Measurements from ENCODE around the gene ZNF223. TPM values are rescaled to one million over a fixed set of nuclear protein-coding genes. Genes with fewer than 3 reads are reported as not detected.
A peak's percentile ranks its signal among the peaks of the same experiment; 100 is the strongest.

ZNF223 gene
- total RNA-seq, 1 donor from 2014 or later = 2.3 TPM

GRCh38 chr19:44066305-44066704, 14.5 kb downstream of the ZNF223 start:
- no peak for DNase-seq
- intact Hi-C loops (cut with micrococcal nuclease) = no loop called here
- no peak for ATAC-seq

DNA sequence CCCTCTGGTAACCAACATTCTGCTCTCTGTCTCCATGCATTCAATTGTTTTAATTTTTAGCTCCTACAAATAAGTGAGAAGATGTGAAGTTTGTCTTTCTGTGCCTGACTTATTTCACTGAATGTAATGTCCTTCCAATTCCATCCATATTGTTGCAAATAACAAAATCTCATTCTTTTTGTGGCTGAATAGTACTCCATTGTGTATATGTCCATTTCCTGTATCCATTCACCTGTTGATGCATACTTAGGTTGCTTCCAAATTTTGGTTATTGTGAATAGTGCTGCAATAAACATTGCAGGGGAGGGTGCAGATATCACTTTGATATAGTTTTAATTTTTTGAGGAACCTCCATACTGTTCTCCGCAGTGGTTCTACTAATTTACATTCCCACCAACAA, 17.6 kb downstream of the ZNF223 start:
- intact Hi-C loops (cut with micrococcal nuclease) = no loop called here
- no peak for DNase-seq
- ATAC-seq = no peak

GRCh38 chr19:44071824-44072542, 20.1 kb downstream of the ZNF223 start, which contains the start of gene ZNF284:
Gene ZNF284 (plus strand): TSS chr19:44072159. CDS start chr19:44076390, 4,231 bp downstream.
- intact Hi-C loops (cut with micrococcal nuclease) = no loop called here
- ATAC-seq = peak; percentile 100

GRCh38 chr19:44072543-44073401, 20.9 kb downstream of the ZNF223 start:
- peak; percentile 41 for ATAC-seq
- intact Hi-C loops (cut with micrococcal nuclease) = no loop called here
- DNase-seq = no peak

More at GRCh38 chr19:44071824-44072542, 20.1 kb downstream of the ZNF223 start, which contains the start of gene ZNF284:
- DNase-seq = peak; percentile 85

- intact Hi-C loops (cut with micrococcal nuclease) = no loop called here
- ATAC-seq (no peak), DNase-seq (no peak)
Observed at GRCh38 chr19:44076325-44076724, 24.5 kb downstream of the ZNF223 start.

- intact Hi-C loops (cut with micrococcal nuclease) = no loop called here
- ATAC-seq (no peak), DNase-seq (no peak)
Observed at GRCh38 chr19:44092108-44092507, 40.3 kb downstream of the ZNF223 start.

DNA sequence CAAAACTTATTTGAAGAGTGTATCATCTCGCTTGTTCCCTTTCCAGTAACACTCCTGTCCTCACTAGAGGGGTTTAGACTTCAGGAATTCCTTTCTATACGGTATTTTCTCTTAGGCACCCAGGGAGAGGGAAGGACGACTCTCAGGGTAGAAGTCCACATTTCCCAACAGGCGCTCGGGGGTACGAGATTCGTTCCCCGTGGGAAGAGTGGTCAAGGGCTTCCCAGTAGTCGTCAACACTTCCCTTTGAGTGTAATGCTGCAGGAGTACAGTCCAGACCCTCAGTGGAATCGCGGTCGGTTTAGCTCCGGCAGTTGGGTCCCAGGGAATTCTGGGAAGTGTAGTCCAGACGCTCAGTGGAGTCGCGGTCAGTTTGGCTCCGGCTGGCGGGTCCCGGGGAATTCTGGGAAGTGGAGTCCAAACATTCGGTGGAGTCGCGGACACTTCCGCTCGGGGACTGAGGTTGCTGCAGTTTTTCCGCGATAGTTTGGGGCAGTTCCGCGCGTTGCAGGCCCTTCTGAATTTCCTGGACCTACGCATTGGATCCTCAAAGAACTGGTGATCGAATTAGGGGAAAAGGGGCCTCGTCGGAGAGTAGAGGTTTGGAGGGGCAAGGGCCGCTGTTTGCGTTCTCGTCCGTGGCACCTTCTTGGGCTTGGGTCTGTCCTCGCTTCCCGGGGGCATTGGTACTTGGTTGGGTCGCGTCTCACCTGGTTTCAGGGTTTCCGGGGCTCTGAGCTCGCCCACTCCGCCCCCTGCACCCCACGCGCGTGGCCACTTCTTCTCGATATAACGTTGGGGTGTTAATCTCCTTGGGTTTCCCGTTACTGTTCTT, 42.3 kb downstream of the ZNF223 start, which contains the start of gene ZNF224:
Gene ZNF224, plus strand, starts transcription at position 431 of the 835 bp plus-strand sequence. CDS start 3,513 bp downstream, outside the sequence.
- intact Hi-C loops (cut with micrococcal nuclease) = no loop called here

DNA sequence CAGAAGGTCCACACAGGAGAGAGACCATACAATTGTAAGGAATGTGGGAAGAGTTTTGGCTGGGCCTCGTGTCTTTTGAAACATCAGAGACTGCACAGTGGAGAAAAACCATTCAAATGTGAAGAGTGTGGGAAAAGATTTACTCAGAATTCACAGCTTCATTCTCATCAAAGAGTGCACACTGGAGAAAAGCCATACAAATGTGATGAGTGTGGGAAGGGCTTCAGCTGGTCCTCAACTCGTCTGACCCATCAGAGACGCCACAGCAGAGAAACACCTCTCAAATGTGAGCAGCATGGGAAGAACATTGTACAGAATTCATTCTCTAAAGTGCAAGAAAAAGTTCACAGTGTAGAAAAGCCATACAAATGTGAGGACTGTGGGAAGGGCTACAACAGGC, 55.9 kb downstream of the ZNF223 start:
- intact Hi-C loops (cut with micrococcal nuclease) = no loop called here
- DNase-seq (no peak), ATAC-seq (no peak)

More for the DNA sequence above, 42.3 kb downstream of the ZNF223 start, which contains the start of gene ZNF224:
- DNase-seq (peak; percentile 91), ATAC-seq (peak; percentile 99)

DNA sequence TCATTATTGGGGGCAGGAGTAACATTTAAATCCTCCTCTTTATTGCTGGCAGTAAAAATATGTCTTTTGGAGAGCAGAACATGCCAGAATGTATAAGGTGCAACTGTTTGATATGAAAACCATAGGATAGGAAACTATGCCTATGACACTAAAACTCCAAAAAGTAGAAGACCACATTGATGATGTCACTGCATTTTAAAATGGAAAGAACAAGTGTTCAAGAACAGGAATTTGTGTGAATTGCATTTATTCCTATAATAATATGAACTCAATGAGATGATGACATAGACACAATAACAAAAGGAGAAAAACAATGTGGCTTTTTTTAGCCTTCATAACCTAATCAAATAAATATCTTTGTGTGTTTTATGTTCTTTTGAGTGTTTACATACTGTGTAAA, 57.6 kb downstream of the ZNF223 start:
- no peak for ATAC-seq
- intact Hi-C loops (cut with micrococcal nuclease) = no loop called here
- no peak for DNase-seq

DNA sequence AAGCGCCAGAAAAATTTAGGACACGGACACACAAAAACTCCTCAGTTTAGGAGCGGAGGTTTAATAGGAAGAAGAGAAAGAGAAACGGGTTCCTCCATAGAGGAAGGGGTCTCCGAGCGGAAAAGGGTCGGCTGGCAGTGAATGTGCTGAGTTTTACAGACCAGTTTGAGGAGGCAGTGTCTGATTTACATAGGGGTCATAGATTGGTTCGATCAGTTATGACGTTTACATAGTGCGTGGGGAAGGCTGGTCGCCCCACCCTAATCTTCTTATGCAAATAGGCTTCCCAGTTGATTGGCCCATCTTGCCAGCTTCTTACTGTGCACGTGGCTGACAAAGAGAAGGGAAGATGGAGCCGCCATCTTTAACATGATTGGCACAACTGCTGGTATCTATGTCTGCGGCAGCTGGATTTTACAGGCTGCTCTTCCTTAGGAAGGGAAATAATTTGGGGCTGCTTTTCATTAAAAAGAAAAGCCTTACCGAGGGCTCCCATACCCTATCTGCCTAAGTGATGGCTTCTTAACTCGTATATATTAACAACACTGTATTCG, 60.2 kb downstream of the ZNF223 start:
- DNase-seq (no peak), ATAC-seq (no peak)
- intact Hi-C loops (cut with micrococcal nuclease) = no loop called here

- intact Hi-C loops (cut with micrococcal nuclease) = no loop called here
- ATAC-seq = no peak
- no peak for DNase-seq
Observed at GRCh38 chr19:44112802-44113137, 60.9 kb downstream of the ZNF223 start.

DNA sequence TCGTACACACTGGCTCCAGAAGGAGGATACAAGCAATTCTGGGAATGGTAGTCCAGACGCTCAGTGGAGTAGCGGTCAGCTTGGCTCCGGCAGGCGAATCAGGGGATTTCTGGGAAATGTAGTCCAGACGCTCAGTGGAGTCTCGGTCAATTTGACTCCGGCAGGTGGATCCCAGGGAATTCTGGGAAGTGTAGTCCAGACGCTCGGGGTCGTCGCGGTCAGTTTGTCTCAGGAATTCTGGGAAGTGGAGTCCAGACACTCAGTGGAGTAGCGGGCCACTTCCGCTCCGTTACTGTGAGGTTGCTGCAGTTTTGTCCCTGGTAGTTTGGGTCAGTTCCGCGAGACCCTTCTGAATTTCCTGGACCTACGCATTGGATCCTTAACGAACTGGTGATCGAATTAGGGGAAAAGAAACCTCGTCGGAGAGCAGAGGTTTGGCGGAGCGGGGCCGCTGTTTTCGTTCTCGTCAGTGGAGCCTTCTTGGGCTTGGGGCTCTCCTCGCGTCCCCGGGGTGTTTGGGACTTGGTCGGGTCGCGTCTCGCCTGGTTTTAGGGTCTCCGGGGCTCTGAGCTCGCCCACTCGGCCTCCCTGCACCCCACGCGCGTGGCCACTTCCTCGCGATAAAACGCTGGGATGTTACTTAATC, 61.4 kb downstream of the ZNF223 start, which contains the start of gene ZNF225:
Gene ZNF225, plus strand, starts transcription at position 262 of the 646 bp plus-strand sequence. CDS start 2,429 bp downstream, outside the sequence.
- DNase-seq = peak; percentile 93

GRCh38 chr19:44113784-44114390, 62.1 kb downstream of the ZNF223 start:
- ATAC-seq = peak; percentile 3
- intact Hi-C loops (cut with micrococcal nuclease) = no loop called here
- peak; percentile 24 for DNase-seq

More for the DNA sequence above, 61.4 kb downstream of the ZNF223 start, which contains the start of gene ZNF225:
- ATAC-seq = peak; percentile 98
- intact Hi-C loops (cut with micrococcal nuclease) = no loop called here

Other genes starting within 250 kb of the ZNF223 start
- 0.89 TPM for gene LYPD5, start 249.6 kb upstream of the ZNF223 start, total RNA-seq
- gene ZNF283, start 224.7 kb upstream of the ZNF223 start, total RNA-seq = 11.0 TPM
- gene ZNF404, start 168.1 kb upstream of the ZNF223 start, total RNA-seq = 11.1 TPM
- gene ZNF45, start 116.8 kb upstream of the ZNF223 start, total RNA-seq = 8.9 TPM
- gene ZNF221, start 100.8 kb upstream of the ZNF223 start, total RNA-seq = 4.3 TPM
- 8.9 TPM for gene ZNF155, start 67.8 kb upstream of the ZNF223 start, total RNA-seq
- 3.0 TPM for gene ZNF230, start 49.1 kb upstream of the ZNF223 start, total RNA-seq
- gene ZNF222, start 26.7 kb upstream of the ZNF223 start, total RNA-seq = 3.5 TPM
- gene ZNF284, start 20.1 kb downstream of the ZNF223 start, total RNA-seq = 1.8 TPM
- 15.5 TPM for gene ZNF224, start 42.3 kb downstream of the ZNF223 start, total RNA-seq
- 2.6 TPM for gene ZNF225, start 61.4 kb downstream of the ZNF223 start, total RNA-seq
- 14.3 TPM for gene ZNF234, start 89.5 kb downstream of the ZNF223 start, total RNA-seq
- 19.9 TPM for gene ZNF226, start 113.1 kb downstream of the ZNF223 start, total RNA-seq
- gene ZNF227, start 160.5 kb downstream of the ZNF223 start, total RNA-seq = 11.5 TPM
- gene ZNF233, start 207.8 kb downstream of the ZNF223 start, total RNA-seq = 6.5 TPM